HEK293 (cell line): Measurements from ENCODE around the gene MAP4K5.

Experiments used
- CTCF ChIP-seq: fragments of 450-650 bp; formaldehyde crosslinking; IDR thresholded peaks from 2 replicates; pipeline ENCODE4 v1.5.1; 2016; ENCODE audit warnings: missing biosample characterization, missing genetic modification characterization
- MYNN ChIP-seq: fragments of 450-650 bp; formaldehyde crosslinking; IDR thresholded peaks from 2 replicates; pipeline ENCODE4 v1.5.1; 2016; ENCODE audit warnings: missing biosample characterization, missing genetic modification characterization, borderline replicate concordance
- ZBTB7A ChIP-seq: fragments of 450-650 bp; formaldehyde crosslinking; IDR thresholded peaks from 2 replicates; pipeline ENCODE4 v1.5.1; 2016; ENCODE audit warnings: low read depth, missing biosample characterization, missing genetic modification characterization
- ZNF423 ChIP-seq: fragments of 450-650 bp; formaldehyde crosslinking; IDR thresholded peaks from 2 replicates; pipeline ENCODE4 v1.5.1; 2016; ENCODE audit warnings: missing biosample characterization, missing genetic modification characterization
- ZNF513 ChIP-seq: fragments of 450-650 bp; IDR thresholded peaks from 2 replicates; pipeline ENCODE4 v1.5.1; 2018; ENCODE audit warnings: missing biosample characterization, missing genetic modification characterization

- TF ChIP-seq CTCF (tag by site-specific recombination) (no peak), ZNF513 (tag by site-specific recombination) (no peak), ZNF423 (tag by site-specific recombination) (no peak), ZBTB7A (no peak), MYNN (tag by site-specific recombination) (no peak)
These were observed 158.4 kb downstream of the MAP4K5 start for GRCh38 chr14:50373959-50374358.
